Right renal cortex interstitium (tissue), 3 donors: ENCODE data around the gene TIE1. TPM values are rescaled to one million over a fixed set of nuclear protein-coding genes. Genes with fewer than 3 reads are reported as not detected.

Experiments
- DNase-seq, 3 donors: peaks; one replicate each; pipeline ENCODE4 v3.0.0-alpha.2; 2013; ENCODE audit warnings: low read depth in 3 of 3, low spot score in 2 of 3
- polyA plus RNA-seq, 3 donors: library from polyadenylated mRNA; unstranded; fragments of 120-200 nt; gene quantifications; one replicate each; pipeline ENCODE4 v1.2.1, GENCODE V29; 2013; ENCODE audit not compliant: insufficient read length in 3 of 3

TIE1 gene
- polyA plus RNA-seq, 3 donors: 42.6 to 51.4 (median 44.6) TPM

GRCh38 chr1:43309405-43310025 is 8.7 kb downstream of the TIE1 start:
- no peak for DNase-seq

GRCh38 chr1:43311521-43311920 is 10.7 kb downstream of the TIE1 start:
- no peak for DNase-seq

GRCh38 chr1:43312212-43312623 is 11.4 kb downstream of the TIE1 start:
- no peak for DNase-seq

GRCh38 chr1:43312663-43313515 is 12.1 kb downstream of the TIE1 start:
- no peak for DNase-seq

- no peak for DNase-seq
Measured at GRCh38 chr1:43313771-43314170, 13.0 kb downstream of the TIE1 start.

GRCh38 chr1:43314233-43314632 is 13.5 kb downstream of the TIE1 start:
- DNase-seq: no peak

- no peak for DNase-seq
Measured at GRCh38 chr1:43315481-43315880, 14.7 kb downstream of the TIE1 start.

- no peak for DNase-seq
Measured at GRCh38 chr1:43315963-43316737, 15.4 kb downstream of the TIE1 start.

GRCh38 chr1:43316738-43317520 is 16.1 kb downstream of the TIE1 start:
- no peak for DNase-seq

GRCh38 chr1:43317817-43318471 is 17.2 kb downstream of the TIE1 start:
- DNase-seq: no peak

GRCh38 chr1:43318831-43319230 is 18.0 kb downstream of the TIE1 start:
- no peak for DNase-seq

GRCh38 chr1:43319288-43319687 is 18.5 kb downstream of the TIE1 start:
- DNase-seq: no peak

- no peak for DNase-seq
Measured at GRCh38 chr1:43319766-43320165, 19.0 kb downstream of the TIE1 start.

- no peak for DNase-seq
Measured at GRCh38 chr1:43321331-43321891, 20.6 kb downstream of the TIE1 start.

GRCh38 chr1:43322506-43322905 is 21.7 kb downstream of the TIE1 start:
- DNase-seq: no peak

- DNase-seq: no peak
Measured at GRCh38 chr1:43324810-43325209, 24.0 kb downstream of the TIE1 start.

- no peak for DNase-seq
Measured at GRCh38 chr1:43325381-43325780, 24.6 kb downstream of the TIE1 start.

GRCh38 chr1:43327549-43328292 is 26.9 kb downstream of the TIE1 start:
- no peak for DNase-seq
